ENCODE measurements around the gene AGPS. TPM values are rescaled to one million over a fixed set of nuclear protein-coding genes. Genes with fewer than 3 reads are reported as not detected.
A peak's percentile ranks its signal among the peaks of the same experiment; 100 is the strongest.

AGPS gene
- total and polyA plus RNA-seq, 9 of the 15 experiments (the other 6 are each of a cell fraction or from before 2014, with no cell fraction given) = 15.5 to 211 (median 63.1) TPM

DNA sequence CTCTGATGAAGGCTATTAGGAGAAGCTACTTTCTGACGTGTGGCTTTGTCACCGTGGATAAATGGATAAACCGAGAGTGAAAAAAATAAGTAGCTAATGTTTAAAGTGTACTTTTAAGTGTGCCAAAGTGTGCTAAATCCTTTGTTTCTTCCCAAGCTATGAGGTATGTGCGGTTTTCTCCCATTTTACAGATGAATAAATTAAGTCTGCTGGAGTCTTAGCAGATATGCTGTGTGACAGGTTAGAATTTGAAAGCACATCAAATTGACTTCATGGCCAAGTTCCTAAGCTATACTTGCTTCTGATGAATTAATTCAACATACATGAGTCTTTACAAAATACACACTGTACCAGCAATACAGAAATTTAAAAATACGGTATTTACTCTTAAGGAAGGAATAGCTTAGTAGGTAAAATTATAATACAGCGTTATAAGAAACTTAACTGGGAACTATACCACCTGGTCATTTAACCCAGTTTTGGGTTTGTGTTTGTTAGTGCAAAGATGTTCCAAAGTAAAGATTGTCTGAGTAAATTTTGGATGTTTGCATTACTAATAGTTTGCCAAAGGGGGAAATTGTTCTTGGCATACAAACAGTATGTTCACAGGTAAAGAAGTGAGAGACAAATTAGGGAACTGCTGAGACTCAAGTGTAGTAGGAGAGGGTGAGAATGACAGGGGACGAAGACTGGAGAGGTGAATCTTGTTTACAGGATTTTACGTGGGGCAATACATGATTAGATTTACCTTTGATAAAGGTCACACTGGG is 1.4 kb downstream of the AGPS start (continued):
- 0 out of 2 replicates have a peak, but pooled peaks have one; percentile 9 for TF ChIP-seq NR2C1 (IDR thresholded peaks at IDR 0.05)
- TF ChIP-seq NR2C1 (tag; IDR thresholded peaks at IDR 0.05) = no peak
- TF ChIP-seq CREM (IDR thresholded peaks at IDR 0.05; ENCODE audit: low read depth) = 0 out of 2 replicates have a peak, but pooled peaks have one; percentile 4
- no peak for TF ChIP-seq ZBTB7A (IDR thresholded peaks at IDR 0.05; ENCODE audit: borderline replicate concordance, control insufficient read depth, low read depth, low read length)
- TF ChIP-seq, protein P1, sequence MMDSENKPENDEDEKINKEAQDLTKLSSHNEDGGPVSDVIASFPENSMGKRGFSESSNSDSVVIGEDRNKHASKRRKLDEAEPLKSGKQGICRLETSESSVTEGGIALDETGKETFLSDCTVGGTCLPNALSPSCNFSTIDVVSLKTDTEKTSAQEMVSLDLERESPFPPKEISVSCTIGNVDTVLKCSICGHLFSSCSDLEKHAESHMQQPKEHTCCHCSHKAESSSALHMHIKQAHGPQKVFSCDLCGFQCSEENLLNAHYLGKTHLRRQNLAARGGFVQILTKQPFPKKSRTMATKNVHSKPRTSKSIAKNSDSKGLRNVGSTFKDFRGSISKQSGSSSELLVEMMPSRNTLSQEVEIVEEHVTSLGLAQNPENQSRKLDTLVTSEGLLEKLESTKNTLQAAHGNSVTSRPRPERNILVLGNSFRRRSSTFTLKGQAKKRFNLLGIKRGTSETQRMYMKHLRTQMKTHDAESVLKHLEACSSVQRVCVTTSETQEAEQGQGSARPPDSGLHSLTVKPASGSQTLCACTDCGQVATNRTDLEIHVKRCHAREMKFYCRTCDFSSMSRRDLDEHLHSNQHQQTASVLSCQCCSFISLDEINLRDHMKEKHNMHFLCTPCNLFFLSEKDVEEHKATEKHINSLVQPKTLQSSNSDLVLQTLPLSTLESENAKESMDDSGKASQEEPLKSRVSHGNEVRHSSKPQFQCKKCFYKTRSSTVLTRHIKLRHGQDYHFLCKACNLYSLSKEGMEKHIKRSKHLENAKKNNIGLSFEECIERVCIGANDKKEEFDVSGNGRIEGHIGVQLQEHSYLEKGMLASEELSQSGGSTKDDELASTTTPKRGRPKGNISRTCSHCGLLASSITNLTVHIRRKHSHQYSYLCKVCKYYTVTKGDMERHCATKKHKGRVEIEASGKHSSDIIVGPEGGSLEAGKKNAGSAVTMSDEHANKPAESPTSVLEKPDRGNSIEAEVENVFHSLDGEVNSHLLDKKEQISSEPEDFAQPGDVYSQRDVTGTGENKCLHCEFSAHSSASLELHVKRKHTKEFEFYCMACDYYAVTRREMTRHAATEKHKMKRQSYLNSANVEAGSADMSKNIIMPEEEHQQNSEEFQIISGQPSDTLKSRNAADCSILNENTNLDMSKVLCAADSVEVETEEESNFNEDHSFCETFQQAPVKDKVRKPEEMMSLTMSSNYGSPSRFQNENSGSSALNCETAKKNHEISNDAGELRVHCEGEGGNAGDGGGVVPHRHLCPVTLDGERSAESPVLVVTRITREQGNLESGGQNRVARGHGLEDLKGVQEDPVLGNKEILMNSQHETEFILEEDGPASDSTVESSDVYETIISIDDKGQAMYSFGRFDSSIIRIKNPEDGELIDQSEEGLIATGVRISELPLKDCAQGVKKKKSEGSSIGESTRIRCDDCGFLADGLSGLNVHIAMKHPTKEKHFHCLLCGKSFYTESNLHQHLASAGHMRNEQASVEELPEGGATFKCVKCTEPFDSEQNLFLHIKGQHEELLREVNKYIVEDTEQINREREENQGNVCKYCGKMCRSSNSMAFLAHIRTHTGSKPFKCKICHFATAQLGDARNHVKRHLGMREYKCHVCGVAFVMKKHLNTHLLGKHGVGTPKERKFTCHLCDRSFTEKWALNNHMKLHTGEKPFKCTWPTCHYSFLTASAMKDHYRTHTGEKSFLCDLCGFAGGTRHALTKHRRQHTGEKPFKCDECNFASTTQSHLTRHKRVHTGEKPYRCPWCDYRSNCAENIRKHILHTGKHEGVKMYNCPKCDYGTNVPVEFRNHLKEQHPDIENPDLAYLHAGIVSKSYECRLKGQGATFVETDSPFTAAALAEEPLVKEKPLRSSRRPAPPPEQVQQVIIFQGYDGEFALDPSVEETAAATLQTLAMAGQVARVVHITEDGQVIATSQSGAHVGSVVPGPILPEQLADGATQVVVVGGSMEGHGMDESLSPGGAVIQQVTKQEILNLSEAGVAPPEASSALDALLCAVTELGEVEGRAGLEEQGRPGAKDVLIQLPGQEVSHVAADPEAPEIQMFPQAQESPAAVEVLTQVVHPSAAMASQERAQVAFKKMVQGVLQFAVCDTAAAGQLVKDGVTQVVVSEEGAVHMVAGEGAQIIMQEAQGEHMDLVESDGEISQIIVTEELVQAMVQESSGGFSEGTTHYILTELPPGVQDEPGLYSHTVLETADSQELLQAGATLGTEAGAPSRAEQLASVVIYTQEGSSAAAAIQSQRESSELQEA (IDR thresholded peaks at IDR 0.05; ENCODE audit: low read depth) = no peak
- TF ChIP-seq ZNF124 (CRISPR knock-in tag; IDR thresholded peaks at IDR 0.05) = no peak
- TF ChIP-seq, protein P2, sequence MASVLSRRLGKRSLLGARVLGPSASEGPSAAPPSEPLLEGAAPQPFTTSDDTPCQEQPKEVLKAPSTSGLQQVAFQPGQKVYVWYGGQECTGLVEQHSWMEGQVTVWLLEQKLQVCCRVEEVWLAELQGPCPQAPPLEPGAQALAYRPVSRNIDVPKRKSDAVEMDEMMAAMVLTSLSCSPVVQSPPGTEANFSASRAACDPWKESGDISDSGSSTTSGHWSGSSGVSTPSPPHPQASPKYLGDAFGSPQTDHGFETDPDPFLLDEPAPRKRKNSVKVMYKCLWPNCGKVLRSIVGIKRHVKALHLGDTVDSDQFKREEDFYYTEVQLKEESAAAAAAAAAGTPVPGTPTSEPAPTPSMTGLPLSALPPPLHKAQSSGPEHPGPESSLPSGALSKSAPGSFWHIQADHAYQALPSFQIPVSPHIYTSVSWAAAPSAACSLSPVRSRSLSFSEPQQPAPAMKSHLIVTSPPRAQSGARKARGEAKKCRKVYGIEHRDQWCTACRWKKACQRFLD (CRISPR knock-in tag; IDR thresholded peaks at IDR 0.05) = no peak
